Posterior vena cava (tissue), 2 donors: ENCODE data around the gene CMIP. TPM values are rescaled to one million over a fixed set of nuclear protein-coding genes. Genes with fewer than 3 reads are reported as not detected.
"Not testable (repeated sequence)": the region's sequence is repeated elsewhere in the genome, so short reads cannot be mapped to it uniquely, and the experiment has no call there.

Source experiments
- DNase-seq: peaks from one replicate; pipeline ENCODE4 v3.0.0-alpha.2; 2020; ENCODE audit warnings: low spot score
- intact Hi-C, 2 donors: fragments of 100-400 bp; cut with DNase I; formaldehyde crosslinking; loops; one replicate each; pipeline versions ENCODE4 v1.14.1 to v1.14.2; 2022 to 2023
- long read RNA-seq, 2 donors: library from polyadenylated mRNA; unstranded; transcript quantifications; one replicate each; pipeline ENCODE4 v2.0.0, GENCODE V29; 2020 to 2021
- total RNA-seq, 2 donors: library from RNA; stranded (reverse); fragmentation: NEBNext Ultra II Directional; extraction: Animal tissue kit (Norgen Biotek cat#: 25700); gene quantifications; one replicate each; pipeline ENCODE4 v1.2.1, GENCODE V29; 2021
- donor health status: DM: yes; HTN: yes; CAD: no.
- donor health status: DM: yes; HTN: yes; CAD: no.

CMIP gene
- 10 to 100 TPM; 38.2 to 45.2 TPM for total RNA-seq
- long read RNA-seq, donor 1, partial matches to known transcripts: 1 of 10 reads
- long read RNA-seq, donor 1, other reads (novel, unspliced or antisense): 8 of 10 reads
- long read RNA-seq, donor 2, partial matches to known transcripts: 1 of 4 reads
- long read RNA-seq, donor 2, other reads (novel, unspliced or antisense): 3 of 4 reads

DNA sequence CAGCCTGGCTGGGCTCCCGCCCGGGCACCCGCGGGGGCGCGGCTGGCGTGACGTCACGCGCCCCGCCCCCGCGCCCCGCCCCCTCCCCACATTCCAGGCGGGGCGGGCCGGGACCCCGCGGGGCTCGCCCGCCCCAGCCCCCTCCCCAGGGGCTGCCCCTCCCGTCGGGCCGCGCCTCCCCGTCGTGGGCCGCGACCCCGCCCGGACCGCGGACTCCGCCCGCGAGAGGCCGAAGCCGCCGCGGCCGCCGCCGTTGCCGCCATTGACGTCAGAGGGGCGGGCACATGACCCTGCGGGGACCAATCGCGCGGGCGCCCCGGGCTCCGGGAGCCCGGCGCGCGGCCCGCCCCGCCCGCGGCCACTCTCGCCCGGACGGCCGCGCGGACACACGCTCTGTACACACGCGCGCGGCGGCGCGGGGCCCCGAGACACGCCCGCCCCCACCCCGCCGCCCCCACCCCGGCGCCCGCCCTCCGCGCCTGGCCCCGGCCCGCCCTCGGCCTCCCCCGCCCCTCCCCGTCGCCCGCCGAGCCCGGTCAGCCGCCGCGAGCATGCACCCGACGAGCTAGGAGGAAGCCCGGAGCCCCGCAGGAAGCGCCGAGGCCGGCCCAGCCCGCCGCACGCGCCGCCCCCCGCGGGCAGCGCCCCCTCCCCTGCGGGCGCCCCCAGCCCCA is at the start of gene CMIP:
Gene CMIP, plus strand, starts transcription at position 361 of the 674 bp plus-strand sequence.
- DNase-seq: peak; percentile 95
- intact Hi-C loops: loop anchor here (5.0 to 10.0 kb wide), 2 partner anchors 170 to 1543 kb away; no protein-coding TSS in a partner anchor

DNA sequence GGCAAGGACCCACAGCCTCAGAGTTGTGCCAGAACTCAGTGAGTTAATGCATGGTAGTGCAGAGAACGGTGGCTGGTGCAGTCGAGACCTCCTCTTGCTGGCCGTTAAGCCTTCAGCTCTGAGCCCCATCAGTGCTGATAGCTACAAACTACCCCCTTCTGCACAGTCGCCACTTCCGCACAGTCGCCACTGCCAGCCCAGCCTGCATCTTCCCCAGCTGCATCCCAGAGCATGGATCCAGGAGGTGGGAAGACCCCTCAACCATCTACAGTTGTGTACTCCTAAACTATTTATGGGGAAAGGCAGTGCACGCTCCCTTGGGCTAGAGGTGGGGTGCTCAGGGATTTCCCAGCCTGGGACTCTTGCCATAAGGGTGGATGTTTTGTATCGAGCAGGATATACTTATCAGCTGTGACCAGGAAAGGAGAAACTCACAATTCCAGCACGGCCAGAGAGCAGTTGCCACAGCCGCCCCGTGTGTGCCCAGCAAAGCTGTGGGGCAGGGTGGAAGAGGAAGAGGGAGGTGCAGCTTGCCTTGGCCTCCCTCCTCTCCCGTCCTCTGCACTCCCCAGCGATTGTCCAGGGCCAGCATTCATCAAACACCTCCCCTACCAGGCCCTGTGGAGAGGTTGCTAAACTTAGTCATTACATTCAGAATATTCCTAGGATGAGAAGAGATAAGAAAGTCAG is 49.5 kb upstream of the CMIP start:
- intact Hi-C loops: no loop called here

DNA sequence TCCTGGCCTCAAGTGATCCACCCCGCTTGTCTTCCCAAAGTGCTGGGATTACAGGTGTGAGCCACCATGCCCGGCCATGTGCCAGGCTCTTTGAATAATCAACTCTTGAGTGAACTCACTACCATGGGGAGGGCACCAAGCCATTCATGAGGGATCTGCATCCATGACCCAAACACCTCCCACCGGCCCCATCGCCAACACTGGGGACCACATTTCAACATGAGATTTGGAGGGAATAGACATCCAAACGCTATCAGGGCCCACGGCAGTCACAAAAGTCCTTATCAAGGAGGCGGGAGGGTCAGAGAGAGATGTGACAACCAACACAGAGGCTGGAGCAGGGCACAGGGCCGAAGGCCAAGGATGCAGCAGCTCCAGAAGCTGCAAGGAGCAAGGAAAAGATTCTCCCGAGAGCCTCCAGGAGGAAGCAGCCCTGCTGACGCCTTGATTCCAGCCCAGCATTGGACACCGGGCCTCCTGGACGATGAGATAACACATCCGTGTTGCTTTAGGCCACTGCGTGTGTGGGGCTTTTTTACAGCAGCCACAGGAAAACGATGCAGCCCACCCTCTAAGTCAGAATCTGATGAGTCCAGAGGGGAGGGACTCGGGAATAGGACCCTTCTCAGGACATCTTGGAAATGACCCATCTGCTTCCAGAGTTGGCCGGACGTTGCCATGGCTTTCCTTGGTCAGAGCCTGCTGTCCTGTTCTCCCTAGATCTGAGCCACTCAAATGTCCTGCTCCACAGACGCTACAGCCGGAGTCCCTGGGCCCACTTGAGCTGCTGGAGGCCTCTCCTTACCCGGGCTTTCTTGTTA is 47.3 kb upstream of the CMIP start:
- DNase-seq: peak; percentile 73
- intact Hi-C loops: no loop called here

More for the DNA sequence above, 49.5 kb upstream of the CMIP start:
- DNase-seq: peak; percentile 70

DNA sequence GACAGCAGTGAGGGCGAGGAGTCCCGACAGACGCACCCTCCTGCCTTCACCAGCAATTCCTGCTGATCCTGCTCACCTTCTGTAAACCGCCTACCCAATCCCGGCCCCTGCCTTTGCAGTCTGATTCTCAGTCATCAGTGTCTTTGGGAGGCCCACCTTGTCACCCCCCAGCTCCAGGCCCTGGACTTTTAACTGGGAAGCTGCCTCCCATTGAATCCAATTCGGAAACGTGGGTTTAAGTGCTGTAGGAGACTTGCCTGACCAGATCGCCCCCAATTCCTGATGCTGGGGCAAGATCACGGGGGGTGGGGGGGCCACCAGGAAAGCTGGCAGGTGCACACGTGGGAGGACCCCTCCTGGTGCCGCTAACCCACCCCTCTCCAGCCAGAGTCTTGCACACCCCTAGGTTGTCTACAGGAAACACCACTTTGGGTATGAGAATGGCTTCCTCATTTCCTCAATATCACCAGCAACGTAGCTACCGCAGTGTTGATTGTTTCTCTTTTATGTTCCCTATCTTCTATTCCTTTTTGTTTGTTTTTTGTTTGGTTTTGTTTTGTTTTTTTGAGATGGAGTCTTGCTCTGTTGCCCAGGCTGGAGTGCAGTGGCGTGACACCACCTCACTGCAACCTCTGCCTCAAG is 46.6 kb upstream of the CMIP start:
- intact Hi-C loops: no loop called here
- peak; percentile 68 for DNase-seq

DNA sequence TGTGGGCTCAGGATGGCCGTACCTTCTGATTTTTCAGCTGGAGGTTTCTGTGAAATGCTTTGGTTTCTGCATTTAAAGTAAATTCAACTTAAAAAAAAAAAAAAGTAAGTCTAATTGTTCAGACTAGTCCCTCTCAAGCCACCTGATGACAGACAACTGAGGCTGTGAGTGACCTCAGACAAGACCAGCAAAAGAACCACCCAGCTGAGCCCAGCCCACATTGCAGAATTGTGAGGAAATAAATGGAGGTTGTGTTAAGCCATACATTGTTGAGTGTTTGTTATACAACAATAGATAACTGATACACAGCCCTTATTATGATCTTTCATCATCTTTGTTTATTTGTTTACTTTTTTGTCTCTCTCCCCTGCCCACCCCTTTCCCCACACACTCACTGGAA is 44.7 kb upstream of the CMIP start:
- no peak for DNase-seq
- intact Hi-C loops: loop anchor here (5.0 kb wide), 1 partner anchor 322 kb away; no protein-coding TSS in a partner anchor

DNA sequence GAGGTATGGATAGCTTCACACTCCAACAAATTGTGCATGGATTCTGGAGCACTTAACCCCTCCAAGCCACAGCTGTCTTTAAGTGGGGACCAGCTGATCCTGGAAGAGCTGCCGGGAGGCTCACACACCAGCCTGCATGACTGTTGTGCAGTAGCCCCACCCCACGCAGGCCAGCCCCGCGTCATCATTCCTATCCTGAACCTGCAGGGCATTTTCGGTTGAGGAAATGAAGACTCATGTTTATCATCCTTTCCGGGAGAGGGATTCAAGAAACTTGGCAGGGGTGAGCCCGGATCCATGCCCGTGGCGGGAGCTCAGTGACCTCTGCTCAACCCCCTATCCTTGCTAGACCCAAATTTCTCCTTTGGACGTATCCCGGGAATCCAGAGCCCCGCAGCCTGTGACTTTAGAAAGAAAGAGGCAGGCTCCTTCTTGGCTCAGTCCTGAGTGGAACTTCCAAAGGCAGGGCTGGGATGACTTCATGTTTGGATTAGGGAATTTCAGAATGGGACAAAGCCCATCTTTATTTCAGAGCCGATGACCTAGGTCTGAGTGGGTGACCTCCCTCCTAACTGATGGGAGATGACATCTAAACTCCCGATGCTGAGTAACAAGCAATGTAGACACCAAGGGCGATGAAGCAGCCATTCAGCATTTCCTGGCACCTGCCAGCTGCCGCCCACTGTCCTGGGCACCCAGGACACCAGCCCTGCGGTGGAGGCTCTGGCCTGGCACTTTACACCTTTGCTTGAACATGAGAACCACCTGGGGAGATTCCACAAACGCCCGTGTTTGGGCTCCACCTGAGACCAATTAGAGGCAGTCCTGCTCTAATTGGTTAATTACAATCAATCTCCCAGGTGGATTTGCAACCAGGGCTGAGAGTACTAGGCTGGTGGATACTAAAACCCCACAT is 43.3 kb upstream of the CMIP start:
- intact Hi-C loops: loop anchor here (5.0 kb wide), 1 partner anchor 321 kb away; no protein-coding TSS in a partner anchor
- peak; percentile 88 for DNase-seq

DNA sequence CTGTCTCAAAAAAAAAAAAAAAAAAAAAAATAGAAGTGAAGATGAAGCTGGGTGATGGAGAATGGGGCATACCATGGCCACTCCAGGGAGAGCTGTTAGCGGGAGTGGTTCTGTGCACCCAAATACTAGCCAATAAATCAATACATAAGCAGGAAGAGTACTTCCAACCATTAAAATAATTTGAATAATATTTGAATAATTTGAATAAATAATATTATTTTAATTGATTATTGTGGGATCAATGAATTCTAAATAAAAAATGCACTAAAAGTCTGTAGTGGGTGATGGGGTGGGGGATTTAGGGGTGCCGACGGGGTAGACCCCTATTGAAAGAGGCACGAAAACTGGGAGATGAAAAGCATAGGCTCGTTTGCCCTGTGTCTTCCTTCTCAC is 41.4 kb upstream of the CMIP start:
- intact Hi-C loops: loop anchor here (1.0 to 5.0 kb wide), 2 partner anchors 290 to 319 kb away; no protein-coding TSS in a partner anchor
- DNase-seq: no peak

DNA sequence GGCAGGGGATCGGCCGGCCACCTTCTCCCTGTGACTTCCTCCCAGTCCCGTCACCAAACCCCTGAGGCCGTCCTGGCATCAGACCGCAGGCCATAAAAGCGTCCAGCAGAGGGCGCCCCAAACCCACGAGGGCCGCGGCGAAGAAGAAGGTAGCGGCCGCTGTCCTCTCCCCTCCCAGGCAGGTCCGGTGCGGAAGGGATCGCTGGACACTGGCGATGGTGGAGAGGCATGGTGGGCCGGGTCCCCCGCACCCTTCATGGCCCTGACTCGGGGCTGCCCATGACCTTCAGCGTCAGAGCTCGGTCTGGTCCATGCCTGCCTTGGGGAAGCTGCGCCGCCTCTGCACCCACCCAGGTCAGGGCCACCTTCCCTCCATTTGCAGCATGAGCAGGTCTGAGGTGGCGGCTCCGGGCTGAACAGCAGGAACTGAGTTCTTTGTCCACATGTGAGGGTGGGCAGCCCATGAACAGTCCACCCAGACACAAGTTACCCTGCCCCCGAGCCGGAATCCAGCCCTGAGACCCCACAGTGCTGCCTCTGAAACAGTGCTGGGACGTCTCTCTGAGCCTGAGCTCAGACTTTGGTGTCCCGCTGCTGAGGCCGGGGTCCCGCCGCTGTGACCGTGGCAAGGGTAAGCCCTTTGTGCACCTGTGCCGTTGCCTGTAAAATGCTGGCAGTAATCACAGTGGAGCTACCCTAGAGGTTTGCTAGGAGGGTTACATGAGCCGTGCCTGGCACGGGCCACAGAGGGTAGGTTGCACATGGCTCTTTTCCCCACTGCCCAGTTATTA is 40.8 kb upstream of the CMIP start:
- intact Hi-C loops: loop anchor here (1.0 to 5.0 kb wide), 2 partner anchors 290 to 319 kb away; no protein-coding TSS in a partner anchor
- peak; percentile 96 for DNase-seq

DNA sequence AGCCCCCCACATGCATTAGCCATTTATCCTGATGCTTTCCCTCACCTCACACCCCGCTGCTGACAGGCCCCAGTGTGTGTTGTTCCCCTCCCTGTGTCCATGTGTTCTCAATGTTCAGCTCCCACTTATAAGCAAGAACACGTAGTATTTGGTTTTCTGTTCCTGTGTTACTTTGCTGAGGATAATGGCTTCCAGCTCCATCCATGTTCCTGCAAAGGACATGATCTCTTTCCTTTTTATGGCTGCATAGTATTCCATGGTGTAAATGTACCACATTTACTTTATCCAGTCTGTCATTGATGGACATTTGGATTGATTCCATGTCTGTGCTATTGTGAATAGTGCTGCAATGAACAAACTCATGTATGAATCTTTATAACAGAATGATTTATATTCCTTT is 39.6 kb upstream of the CMIP start:
- intact Hi-C loops: not testable (repeated sequence)

DNA sequence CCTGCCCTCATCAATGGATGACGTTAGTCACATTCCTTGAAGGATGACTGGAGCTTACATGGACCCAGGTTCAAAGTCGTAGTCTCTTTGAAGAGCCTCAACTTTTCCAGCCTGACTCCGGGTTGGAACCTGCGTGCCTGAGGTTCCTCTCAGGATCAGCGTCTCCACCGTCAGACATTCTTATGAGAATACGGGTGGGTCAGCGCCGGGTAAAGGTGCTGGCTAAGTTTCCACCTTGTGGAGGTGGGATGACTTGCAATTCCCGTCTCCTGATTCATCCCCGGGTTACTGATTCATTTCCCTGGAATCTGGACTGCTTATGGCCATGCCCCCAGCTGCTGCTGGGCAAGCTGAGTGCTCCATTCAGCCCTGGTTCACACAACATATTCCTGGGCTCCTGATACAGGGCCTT is 38.9 kb upstream of the CMIP start:
- intact Hi-C loops: no loop called here
- DNase-seq: peak; percentile 47

More for the DNA sequence above, 39.6 kb upstream of the CMIP start:
- DNase-seq: not testable (repeated sequence)

DNA sequence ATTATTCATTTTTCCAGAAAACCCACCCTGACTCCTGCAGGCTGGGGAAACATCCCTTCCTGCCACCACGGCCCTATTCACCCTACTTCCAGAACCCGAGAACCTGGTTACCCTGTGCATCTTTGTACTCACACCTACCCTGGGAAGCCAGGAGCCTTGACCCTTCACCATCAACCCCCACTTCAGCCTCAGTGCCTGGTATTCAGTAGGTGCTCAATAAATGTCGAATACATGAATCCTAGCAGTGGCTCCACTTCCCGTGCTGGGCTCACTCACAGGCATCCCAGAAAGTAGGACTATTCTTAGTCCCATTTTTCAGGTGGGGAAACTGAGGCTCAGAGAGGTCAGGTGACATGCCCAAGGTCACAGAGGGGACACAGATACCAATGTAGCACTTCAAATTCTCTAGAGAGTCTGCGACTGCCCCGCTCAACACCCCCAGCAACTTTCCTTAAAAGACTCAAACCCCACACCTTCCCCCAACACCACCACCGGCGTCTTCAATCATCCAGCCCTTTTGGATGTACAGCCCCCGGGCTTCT is 36.1 kb upstream of the CMIP start:
- DNase-seq: peak; percentile 53
- intact Hi-C loops: no loop called here

DNA sequence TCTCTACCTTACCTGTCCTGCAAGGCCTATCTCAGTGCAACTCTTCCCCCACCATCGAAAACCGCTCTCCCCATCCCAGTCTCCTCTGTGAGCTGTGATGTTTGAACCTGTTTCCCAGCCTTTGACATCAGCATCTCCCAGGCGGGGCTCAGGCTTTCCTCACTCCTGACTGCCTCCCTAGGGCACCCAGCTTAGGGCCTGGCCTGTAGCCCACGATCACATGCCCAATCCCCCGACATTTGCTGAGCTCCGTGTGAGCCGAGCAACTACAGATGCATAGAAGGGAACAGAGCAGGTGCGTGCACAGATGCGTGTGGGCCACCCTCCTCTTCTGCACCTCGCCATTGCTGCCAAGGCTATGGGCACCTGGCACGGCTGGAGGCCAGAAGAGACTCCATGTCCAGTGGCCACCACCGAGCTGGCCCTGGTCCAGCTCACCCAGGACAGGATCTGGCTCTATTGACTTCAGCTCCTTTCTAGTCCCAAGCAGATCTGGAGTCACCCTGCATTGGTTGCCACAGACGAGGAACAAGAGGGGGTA is 35.5 kb upstream of the CMIP start:
- intact Hi-C loops: no loop called here
- peak; percentile 68 for DNase-seq

DNA sequence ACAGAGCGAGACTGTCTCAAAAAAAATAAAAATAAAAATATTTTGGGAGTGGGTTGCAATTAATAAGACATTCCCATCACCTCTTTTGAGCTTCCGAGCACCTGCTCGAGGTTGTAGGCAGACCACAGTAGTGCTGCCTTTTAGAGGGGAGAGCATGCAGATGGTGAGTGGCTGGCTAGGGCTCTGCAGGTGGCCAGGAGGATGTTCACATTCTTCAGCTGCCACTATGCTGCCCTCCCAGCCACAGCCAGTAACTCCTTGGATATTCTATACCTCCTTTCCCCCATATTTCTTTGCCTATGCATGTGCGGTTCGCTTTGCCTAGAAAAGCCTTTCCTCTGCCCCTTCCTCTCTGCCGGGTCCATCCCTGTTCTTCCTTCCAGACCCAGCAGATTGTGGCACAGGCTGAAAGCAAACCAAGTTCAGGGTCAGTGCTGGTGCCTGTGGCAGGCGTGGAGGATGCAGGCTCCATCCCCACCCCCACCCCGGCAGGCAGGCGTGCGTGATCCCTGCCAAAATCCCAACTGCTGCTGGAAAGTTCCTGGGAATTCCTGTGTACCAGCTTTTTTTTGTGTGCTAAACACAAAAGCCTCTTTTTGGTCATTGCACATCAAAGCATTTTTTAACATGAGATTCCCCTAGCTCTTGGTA is 33.8 kb upstream of the CMIP start:
- peak; percentile 35 for DNase-seq
- intact Hi-C loops: no loop called here

DNA sequence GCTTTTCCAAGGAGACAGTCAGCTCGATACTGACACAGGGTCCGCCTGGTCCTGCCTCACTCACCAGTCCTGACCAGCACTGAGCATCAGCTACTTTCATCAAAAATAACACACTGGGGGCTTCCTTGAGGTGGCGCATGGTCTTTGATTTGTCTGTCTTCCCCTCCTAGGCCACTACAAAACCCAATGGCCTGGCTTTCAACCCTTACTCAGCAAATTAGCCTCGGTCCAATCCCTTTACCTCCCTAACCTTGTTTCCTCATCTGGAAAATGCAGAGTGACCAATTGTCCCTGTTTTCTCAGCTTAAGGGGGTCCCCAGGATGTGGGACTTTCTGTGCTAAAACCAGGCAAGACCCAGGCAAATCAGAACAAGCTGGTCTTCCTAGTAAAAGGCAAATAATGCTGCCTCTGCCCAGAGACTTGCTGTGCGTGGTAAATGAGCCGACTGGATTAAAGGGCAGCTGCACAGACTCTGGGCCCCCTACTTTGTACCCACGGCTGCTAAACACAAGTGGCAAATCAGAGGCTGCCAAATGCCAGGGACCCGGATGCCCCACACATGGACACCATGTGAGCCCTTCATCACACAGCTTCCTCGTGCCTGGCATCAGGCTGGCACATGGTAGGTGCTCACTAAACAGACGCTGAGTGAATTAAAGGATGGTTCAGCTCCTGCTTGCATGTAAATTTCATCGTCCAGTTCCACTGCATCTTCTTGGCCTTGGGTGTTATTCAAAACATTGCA is 31.2 kb upstream of the CMIP start:
- DNase-seq: peak; percentile 55
- intact Hi-C loops: no loop called here

DNA sequence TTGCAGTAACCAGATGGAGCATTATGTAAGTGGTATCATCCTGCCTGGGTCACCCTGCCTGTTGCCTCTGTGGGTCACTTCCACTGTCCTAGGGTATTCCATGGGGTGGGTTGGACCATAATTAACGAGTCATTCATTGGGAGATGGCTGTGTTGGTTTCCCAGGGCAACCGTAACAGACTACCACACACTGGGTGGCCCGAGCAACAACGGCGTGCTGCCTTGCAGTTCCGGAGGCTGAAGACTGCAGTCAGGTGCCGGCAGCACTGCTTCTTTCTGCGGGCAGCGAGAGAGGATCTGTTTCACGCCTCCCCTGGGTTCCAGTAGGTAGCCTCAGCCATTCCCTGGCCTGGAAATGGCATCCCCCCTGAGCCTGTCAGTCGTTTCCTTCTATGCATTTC is 28.9 kb upstream of the CMIP start:
- intact Hi-C loops: no loop called here
- DNase-seq: no peak
